Activated CD8-positive, alpha-beta T cell treated with anti-CD3 and anti-CD28 coated beads, Interleukin-2, amount 10 ng/mL, durations not matched to agents 7 days and 5 days (primary cell): ENCODE data around the gene TNFSF8. TPM values are rescaled to one million over a fixed set of nuclear protein-coding genes. Genes with fewer than 3 reads are reported as not detected.

ENCODE experiments used
- ATAC-seq: fragments of 150-1000 bp; cut with Tn5 transposase; one replicate; pipeline ENCODE4 v1.10.0; 2021; ENCODE audit warnings: moderate library complexity
- CTCF ChIA-PET: fragments of 350-600 bp; sonication (Branson Sonifier 250); formaldehyde crosslinking; loops from one replicate; lab custom pipeline; 2021; ENCODE audit warnings: antibody characterized with exemption; lab: Charles Lee
- POLR2A ChIA-PET: fragments of 350-600 bp; sonication (Branson Sonifier 250); formaldehyde crosslinking; loops from one replicate; lab custom pipeline; 2021; ENCODE audit warnings: antibody characterized with exemption; lab: Charles Lee
- DNase-seq: peaks from one replicate; pipeline ENCODE4 v3.0.0-alpha.2; 2020
- H3K27ac Mint-ChIP-seq: one replicate; pipeline ENCODE4 v1.8.0; 2021; ENCODE audit warnings: mild to moderate bottlenecking, mixed read lengths
- H3K27me3 Mint-ChIP-seq: one replicate; pipeline ENCODE4 v1.8.0; 2021; ENCODE audit warnings: low read depth, mixed read lengths
- H3K36me3 Mint-ChIP-seq: one replicate; pipeline ENCODE4 v1.8.0; 2021; ENCODE audit warnings: low read depth, mixed read lengths
- H3K4me1 Mint-ChIP-seq: one replicate; pipeline ENCODE4 v1.8.0; 2021; ENCODE audit warnings: low read depth, mixed read lengths
- H3K4me3 Mint-ChIP-seq: one replicate; pipeline ENCODE4 v1.8.0; 2021; ENCODE audit warnings: mild to moderate bottlenecking, mixed read lengths
- H3K9me3 Mint-ChIP-seq: one replicate; pipeline ENCODE4 v1.8.0; 2022; ENCODE audit warnings: mixed read lengths; ENCODE audit not compliant: insufficient read depth
- total RNA-seq, 2 experiments: library from RNA; stranded (reverse); gene quantifications; one replicate each; pipeline ENCODE4 v1.2.3, GENCODE V29; 2021

The TNFSF8 gene
- total RNA-seq, 2 experiments from 2014 or later = 52.6 to 55.3 TPM

- Mint-ChIP-seq H3K27me3 (peaks cover 7% of the 10 kb centered on the region), H3K9me3 (peaks cover 3% of the 10 kb centered on the region), H3K27ac (no peak overlapping the region), H3K36me3 (no peaks in the 10 kb centered on the region), H3K4me1 (peaks cover 7% of the 10 kb centered on the region), H3K4me3 (no peak overlapping the region)
- CTCF ChIA-PET = interaction anchor here (0.6 to 1.1 kb wide), 2 partner anchors 104 to 926 kb away, joined by 3 read pairs; no protein-coding TSS in a partner anchor
- POLR2A ChIA-PET = no interaction called here
- DNase-seq (no peak), ATAC-seq (no peak)
These were observed 74.9 kb downstream of the TNFSF8 start for GRCh38 chr9:114855488-114855887.

DNA sequence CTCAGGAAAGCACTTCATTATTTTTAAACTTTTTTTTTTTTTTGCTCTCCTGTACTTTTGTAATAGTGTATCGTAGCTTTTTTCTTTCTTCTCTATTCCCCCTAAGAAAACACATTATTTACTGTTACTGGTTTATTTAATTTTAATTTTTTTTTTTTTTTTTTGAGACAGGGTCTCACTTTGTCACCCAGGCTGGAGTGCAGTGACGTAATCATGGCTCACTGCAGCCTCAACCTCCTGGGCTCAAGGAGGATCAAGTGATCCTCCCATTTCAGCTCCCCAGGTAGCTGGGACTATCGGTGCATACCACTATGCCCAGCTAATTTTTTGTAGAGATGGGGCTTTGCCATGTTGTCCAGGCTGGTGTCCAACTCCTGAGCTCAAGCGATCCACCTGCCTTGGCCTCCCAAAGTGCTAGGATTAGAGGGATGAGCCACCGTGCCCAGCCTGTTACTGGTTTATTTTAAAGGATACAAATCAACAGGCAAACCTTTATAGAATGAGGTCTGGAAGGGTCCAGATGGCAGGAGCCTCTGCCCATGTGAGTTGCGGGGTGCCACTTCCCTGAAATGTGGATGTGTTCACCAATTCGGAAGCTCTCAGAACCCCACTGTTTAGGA, 75.5 kb downstream of the TNFSF8 start:
- no peak for ATAC-seq
- H3K36me3 Mint-ChIP-seq = no peaks in the 10 kb centered on the region
- H3K27me3 Mint-ChIP-seq = peaks cover 7% of the 10 kb centered on the region
- no peak overlapping the region for H3K27ac Mint-ChIP-seq
- no peak overlapping the region for H3K4me3 Mint-ChIP-seq
- H3K9me3 Mint-ChIP-seq = peaks cover 3% of the 10 kb centered on the region
- CTCF ChIA-PET = interaction anchor here (1.1 to 1.6 kb wide), 2 partner anchors 40 to 104 kb away, joined by 3 read pairs; no protein-coding TSS in a partner anchor
- POLR2A ChIA-PET = no interaction called here
- peaks cover 7% of the 10 kb centered on the region for H3K4me1 Mint-ChIP-seq
- DNase-seq = no peak

DNA sequence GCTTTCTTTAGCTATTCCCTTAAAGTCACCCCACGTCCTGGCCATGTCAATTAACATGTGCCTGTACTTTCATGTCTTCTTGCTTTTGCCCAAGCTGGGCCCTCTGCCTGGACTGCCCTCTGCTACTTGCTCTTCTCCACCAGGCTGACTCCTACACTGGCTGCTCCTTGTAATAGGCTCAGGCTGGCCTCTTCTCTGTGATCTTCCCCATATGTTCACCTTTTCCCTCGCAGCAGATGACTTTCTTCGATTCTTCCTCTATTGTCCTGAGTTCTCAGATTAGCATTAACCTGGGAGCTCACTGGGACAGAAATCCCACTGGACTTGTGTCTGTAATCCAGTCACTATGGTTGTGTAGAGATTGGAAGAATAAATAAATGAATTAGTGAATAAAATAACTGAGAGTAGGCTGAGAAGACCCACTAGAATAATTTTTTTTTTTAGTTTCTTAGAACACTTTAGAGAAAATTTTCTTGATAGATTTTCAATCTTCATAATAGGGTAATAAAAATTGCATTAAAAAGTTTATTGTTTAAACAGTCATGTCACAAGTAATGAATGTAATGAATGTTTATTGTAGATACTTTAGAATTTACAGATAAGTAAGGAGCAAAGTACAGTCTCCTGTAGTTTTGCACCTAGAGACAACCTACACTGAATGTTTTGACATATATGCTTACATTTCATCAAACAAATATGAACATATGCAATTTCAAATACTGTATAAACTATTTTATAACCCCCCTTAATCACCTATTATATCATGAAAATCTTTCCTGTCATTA, 77.1 kb downstream of the TNFSF8 start:
- H3K27ac Mint-ChIP-seq = no peak overlapping the region
- no peak overlapping the region for H3K4me3 Mint-ChIP-seq
- DNase-seq (no peak), ATAC-seq (no peak)
- CTCF ChIA-PET = interaction anchor here (1.6 kb wide), 1 partner anchor 42 kb away, joined by 3 read pairs; no protein-coding TSS in a partner anchor
- POLR2A ChIA-PET = no interaction called here
- peaks cover 3% of the 10 kb centered on the region for H3K9me3 Mint-ChIP-seq
- no peaks in the 10 kb centered on the region for H3K36me3 Mint-ChIP-seq
- peaks cover 7% of the 10 kb centered on the region for H3K4me1 Mint-ChIP-seq
- H3K27me3 Mint-ChIP-seq = no peaks in the 10 kb centered on the region

- H3K36me3 Mint-ChIP-seq = no peaks in the 10 kb centered on the region
- POLR2A ChIA-PET = no interaction called here
- CTCF ChIA-PET = interaction anchor here (0.6 to 1.5 kb wide), 2 partner anchors 9 to 190 kb away, joined by 3 read pairs; no protein-coding TSS in a partner anchor
- peaks cover 7% of the 10 kb centered on the region for H3K4me1 Mint-ChIP-seq
- H3K9me3 Mint-ChIP-seq = peaks cover 3% of the 10 kb centered on the region
- no peak overlapping the region for H3K4me3 Mint-ChIP-seq
- ATAC-seq (no peak), DNase-seq (no peak)
- peak overlapping the region; percentile 32 for H3K27ac Mint-ChIP-seq
- no peaks in the 10 kb centered on the region for H3K27me3 Mint-ChIP-seq
These were observed 78.3 kb downstream of the TNFSF8 start for GRCh38 chr9:114852050-114852594.

DNA sequence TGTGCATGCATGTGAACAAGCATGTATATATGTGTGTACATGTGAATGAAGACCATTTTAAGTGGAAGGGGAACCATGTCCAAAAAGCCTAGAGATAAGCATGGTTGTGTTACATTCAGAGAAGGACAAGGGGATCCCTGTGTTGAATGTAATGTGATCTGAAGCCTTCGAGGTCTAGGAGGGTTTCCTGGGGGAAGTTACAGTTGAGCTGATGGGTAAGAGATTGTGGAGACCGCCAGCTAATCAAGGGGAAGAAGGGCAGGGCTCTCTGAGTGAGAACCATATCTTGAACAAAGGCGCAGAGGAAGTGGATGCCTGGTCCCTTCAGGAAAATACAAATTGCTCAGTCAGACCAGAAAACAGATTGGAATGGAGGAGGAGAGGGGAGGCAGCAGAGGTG, 79.1 kb downstream of the TNFSF8 start:
- no peaks in the 10 kb centered on the region for H3K36me3 Mint-ChIP-seq
- no peaks in the 10 kb centered on the region for H3K27me3 Mint-ChIP-seq
- CTCF ChIA-PET = interaction anchor here (0.6 to 1.5 kb wide), 2 partner anchors 8 to 190 kb away, joined by 3 read pairs; no protein-coding TSS in a partner anchor
- POLR2A ChIA-PET = no interaction called here
- peaks cover 3% of the 10 kb centered on the region for H3K9me3 Mint-ChIP-seq
- DNase-seq = no peak
- no peak overlapping the region for H3K4me3 Mint-ChIP-seq
- peak overlapping the region; percentile 7 for H3K27ac Mint-ChIP-seq
- no peak for ATAC-seq
- peaks cover 7% of the 10 kb centered on the region for H3K4me1 Mint-ChIP-seq

Other genes with a start within 250 kb of the TNFSF8 start
- gene TEX48, start 248.4 kb downstream of the TNFSF8 start, total RNA-seq = 1 to 10 TPM in 1 of 2 experiments, under 1 TPM in 1; 0.61 to 1.7 TPM
- 1 to 10 TPM; 1.1 TPM for gene TNFSF15, start 124.6 kb downstream of the TNFSF8 start, total RNA-seq
- gene TNC, start 187.6 kb upstream of the TNFSF8 start, total RNA-seq = not detected